Measurements from ENCODE around the gene ANKRD11. TPM values are rescaled to one million over a fixed set of nuclear protein-coding genes. Genes with fewer than 3 reads are reported as not detected.

Gene ANKRD11
- total and polyA plus RNA-seq, 2 donors (not counting 3 experiments of a cell fraction or from before 2014, with no cell fraction given): 55.8 to 191 TPM

- Histone ChIP-seq H3K27me3 (ENCODE audit: control insufficient read depth in 2 of 2, insufficient read depth in 2 of 2, low read length in 2 of 2) (no peaks in the 10 kb centered on the region), H4K20me1 (replicated peaks; ENCODE audit: control insufficient read depth, extremely low read depth, insufficient read depth, low read length) (no peaks in the 10 kb centered on the region), H3K4me3 (replicated peaks in 1 of 3; ENCODE audit: insufficient read depth in 1 of 3, low read depth in 1 of 3, low read length in 3 of 3) (no peak overlapping the region), H3K4me1 (ENCODE audit: control insufficient read depth, extremely low read depth, insufficient read depth, low read length) (peaks cover 54% of the 10 kb centered on the region), H3K4me2 (ENCODE audit: insufficient read depth, low read length) (no peak overlapping the region), H2AFZ (ENCODE audit: low read depth, low read length) (no peak overlapping the region), H3K9me3 (replicated peaks; ENCODE audit: control insufficient read depth, insufficient read depth, low read length) (no peaks in the 10 kb centered on the region), H3K9me1 (replicated peaks; ENCODE audit: control insufficient read depth, extremely low read depth, insufficient read depth, low read length) (no peaks in the 10 kb centered on the region), H3K27ac (ENCODE audit: insufficient read depth, low read depth, low read length) (peak overlapping the region; percentile 77), H3K9ac (replicated peaks; ENCODE audit: extremely low read depth, insufficient read depth, low read length) (no peak overlapping the region), H3K36me3 (ENCODE audit: control insufficient read depth in 2 of 2, extremely low read depth in 1 of 2, insufficient read depth in 2 of 2, low read length in 2 of 2) (peaks cover 0 to 12% of the 10 kb centered on the region in 2 experiments), H3K79me2 (ENCODE audit: control insufficient read depth, insufficient read depth, low read length) (peaks cover 93% of the 10 kb centered on the region)
- FAIRE-seq (no peak), DNase-seq (ENCODE audit: low read depth, low spot score) (no peak)
- CTCF ChIA-PET: interaction anchor here (1.0 to 2.4 kb wide), 4 partner anchors 12 to 194 kb away, joined by 3 to 8 read pairs (median 4); partner anchors contain the start of gene SPG7
- TF ChIP-seq MYC (IDR thresholded peaks at IDR 0.05; ENCODE audit: low read depth, low read length) (no peak), POLR2A (IDR thresholded peaks at IDR 0.05; ENCODE audit: low read depth, low read length) (no peak), EZH2 (IDR thresholded peaks at IDR 0.05; ENCODE audit: borderline replicate concordance, low read depth, low read length, severe bottlenecking) (no peak), POLR2AphosphoS5 (IDR thresholded peaks at IDR 0.05; ENCODE audit: insufficient read depth, low read depth, low read length) (no peak), FOS (IDR thresholded peaks at IDR 0.05; ENCODE audit: borderline replicate concordance, insufficient read depth, low read length) (no peak), JUN (IDR thresholded peaks at IDR 0.05; ENCODE audit: borderline replicate concordance, insufficient read depth, insufficient read length, low read depth) (no peak), GATA2 (IDR thresholded peaks at IDR 0.05; ENCODE audit: insufficient read depth, insufficient read length, low read depth, low read length) (no peak), MAX (IDR thresholded peaks at IDR 0.05; ENCODE audit: insufficient read depth, insufficient read length) (no peak), CTCF (IDR thresholded peaks at IDR 0.05; ENCODE audit: extremely low read depth in 1 of 2, insufficient read depth in 1 of 2, low read depth in 1 of 2, low read length in 2 of 2) (no peak)
- dilution Hi-C loops (cut with MboI; ENCODE audit: extremely low pct_ligation_motif_present, low sequenced_read_pairs): no loop called here
- BruUV-seq (replicated peaks): no TSS peak
- intact Hi-C loops (cut with micrococcal nuclease): loop anchor here (5.0 kb wide), 1 partner anchor 172 kb away; no protein-coding TSS in a partner anchor
- POLR2A ChIA-PET: interaction anchor here (0.5 kb wide), 1 partner anchor 24 kb away, joined by 5 read pairs; no protein-coding TSS in a partner anchor
Observed at GRCh38 chr16:89314854-89315253, 175.5 kb downstream of the ANKRD11 start.
